ENCODE data around the gene ITPR1.
"Not testable (repeated sequence)": the region's sequence is repeated elsewhere in the genome, so short reads cannot be mapped to it uniquely, and the experiment has no call there.

ITPR1 gene

GRCh38 chr3:4596612-4597011 lies 103.5 kb downstream of the ITPR1 start:
- DNase-seq (ENCODE audit: low spot score) = no peak

GRCh38 chr3:4597208-4597985 lies 104.2 kb downstream of the ITPR1 start:
- no peak for DNase-seq (ENCODE audit: low spot score)

- DNase-seq (ENCODE audit: low spot score) = not testable (repeated sequence)
These were observed 105.1 kb downstream of the ITPR1 start for GRCh38 chr3:4598232-4598631.

GRCh38 chr3:4599612-4600011 lies 106.5 kb downstream of the ITPR1 start:
- no peak for DNase-seq (ENCODE audit: low spot score)

GRCh38 chr3:4600493-4600892 lies 107.3 kb downstream of the ITPR1 start:
- DNase-seq (ENCODE audit: low spot score) = no peak

- no peak for DNase-seq (ENCODE audit: low spot score)
These were observed 108.7 kb downstream of the ITPR1 start for GRCh38 chr3:4601892-4602291.

GRCh38 chr3:4604693-4605092 lies 111.5 kb downstream of the ITPR1 start:
- DNase-seq (ENCODE audit: low spot score) = no peak

GRCh38 chr3:4606911-4607310 lies 113.8 kb downstream of the ITPR1 start:
- no peak for DNase-seq (ENCODE audit: low spot score)

GRCh38 chr3:4613366-4613765 lies 120.2 kb downstream of the ITPR1 start:
- no peak for DNase-seq (ENCODE audit: low spot score)

GRCh38 chr3:4614070-4614469 lies 120.9 kb downstream of the ITPR1 start:
- DNase-seq (ENCODE audit: low spot score) = peak; percentile 32

GRCh38 chr3:4614927-4615326 lies 121.8 kb downstream of the ITPR1 start:
- DNase-seq (ENCODE audit: low spot score) = peak; percentile 26

GRCh38 chr3:4615750-4616149 lies 122.6 kb downstream of the ITPR1 start:
- no peak for DNase-seq (ENCODE audit: low spot score)

- no peak for DNase-seq (ENCODE audit: low spot score)
These were observed 130.4 kb downstream of the ITPR1 start for GRCh38 chr3:4623421-4623999.

- no peak for DNase-seq (ENCODE audit: low spot score)
These were observed 134.7 kb downstream of the ITPR1 start for GRCh38 chr3:4627651-4628375.

GRCh38 chr3:4629095-4630007 lies 136.2 kb downstream of the ITPR1 start:
- no peak for DNase-seq (ENCODE audit: low spot score)

GRCh38 chr3:4633078-4634004 lies 140.2 kb downstream of the ITPR1 start:
- peak; percentile 60 for DNase-seq (ENCODE audit: low spot score)

- no peak for DNase-seq (ENCODE audit: low spot score)
These were observed 141.7 kb downstream of the ITPR1 start for GRCh38 chr3:4634894-4635293.

- no peak for DNase-seq (ENCODE audit: low spot score)
These were observed 144.1 kb downstream of the ITPR1 start for GRCh38 chr3:4637265-4637664.

- DNase-seq (ENCODE audit: low spot score) = no peak
These were observed 148.9 kb downstream of the ITPR1 start for GRCh38 chr3:4641863-4642563.

GRCh38 chr3:4642611-4643010 lies 149.5 kb downstream of the ITPR1 start:
- no peak for DNase-seq (ENCODE audit: low spot score)
